RWPE2 (cell line): ENCODE data around the gene R3HDM2.

Source experiments
- ATAC-seq: fragments of 200-7000 bp; cut with Tn5 transposase; 3 replicates; pipeline ENCODE4 v1.9.1; 2021; ENCODE audit warnings: low read depth
- DNase-seq: peaks from one replicate; pipeline ENCODE4 v3.0.0-alpha.2; 2020; ENCODE audit warnings: low spot score
- H3K27ac ChIP-seq: fragments of 450-650 bp; 2 replicates; pipeline ENCODE4 v1.5.1; 2017; ENCODE audit warnings: mild to moderate bottlenecking; ENCODE audit not compliant: poor library complexity, severe bottlenecking
- H3K27me3 ChIP-seq: fragments of 250-450 bp; sonication (Bioruptor Pico); 2 replicates; pipeline ENCODE4 v1.5.1; 2021; ENCODE audit warnings: mild to moderate bottlenecking, moderate library complexity; ENCODE audit not compliant: insufficient read depth, poor library complexity, severe bottlenecking
- H3K36me3 ChIP-seq: fragments of 250-450 bp; sonication (Bioruptor Pico); 2 replicates; pipeline ENCODE4 v1.5.1; 2020; ENCODE audit warnings: low read depth, mild to moderate bottlenecking, moderate library complexity
- H3K4me1 ChIP-seq: fragments of 250-450 bp; sonication (Bioruptor Pico); 2 replicates; pipeline ENCODE4 v1.5.1; 2021; ENCODE audit warnings: mild to moderate bottlenecking, moderate library complexity; ENCODE audit not compliant: insufficient read depth, poor library complexity, severe bottlenecking
- H3K4me3 ChIP-seq: fragments of 250-450 bp; sonication (Bioruptor Pico); 2 replicates; pipeline ENCODE4 v1.5.1; 2021; ENCODE audit warnings: mild to moderate bottlenecking, moderate library complexity; ENCODE audit not compliant: severe bottlenecking
- H3K9me3 ChIP-seq: fragments of 250-450 bp; sonication (Bioruptor Pico); 2 replicates; pipeline ENCODE4 v1.5.1; 2021; ENCODE audit warnings: mild to moderate bottlenecking, moderate library complexity; ENCODE audit not compliant: severe bottlenecking
- TF ChIP-seq, protein P1 (sequence below): fragments of 450-650 bp; IDR thresholded peaks from one replicate; pipeline ENCODE4 v1.5.1; 2017; ENCODE audit warnings: mild to moderate bottlenecking, moderate library complexity; ENCODE audit not compliant: poor library complexity, severe bottlenecking

Gene R3HDM2

DNA sequence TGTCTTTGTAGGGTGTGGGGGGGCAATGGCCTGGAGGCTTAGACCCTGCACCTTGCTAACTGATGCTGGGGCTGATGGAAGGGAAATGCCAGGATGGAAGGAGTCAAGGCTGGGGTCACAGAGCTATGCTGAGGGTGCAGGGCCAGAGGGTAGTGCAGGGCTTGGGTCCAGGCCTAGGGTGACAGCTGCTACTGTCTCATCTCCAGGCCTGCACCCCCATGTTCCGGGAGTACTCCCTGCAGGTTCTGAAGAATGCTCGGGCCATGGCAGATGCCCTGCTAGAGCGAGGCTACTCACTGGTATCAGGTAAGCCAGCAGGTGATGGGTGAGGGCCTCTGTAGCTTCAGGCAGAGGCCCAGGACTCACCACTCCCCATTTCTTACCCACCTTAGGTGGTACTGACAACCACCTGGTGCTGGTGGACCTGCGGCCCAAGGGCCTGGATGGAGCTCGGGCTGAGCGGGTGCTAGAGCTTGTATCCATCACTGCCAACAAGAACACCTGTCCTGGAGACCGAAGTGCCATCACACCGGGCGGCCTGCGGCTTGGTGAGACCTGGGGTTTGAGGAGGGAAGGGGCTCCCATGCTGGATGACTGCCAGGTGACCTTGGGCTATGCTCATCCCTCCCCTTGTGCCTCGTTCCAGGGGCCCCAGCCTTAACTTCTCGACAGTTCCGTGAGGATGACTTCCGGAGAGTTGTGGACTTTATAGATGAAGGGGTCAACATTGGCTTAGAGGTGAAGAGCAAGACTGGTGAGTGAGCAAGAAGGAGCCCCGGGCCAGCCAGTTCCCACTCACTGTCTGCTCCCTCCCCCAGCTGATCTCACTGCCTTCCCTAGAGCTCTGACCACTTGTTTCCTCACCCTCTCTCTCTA lies 197.2 kb downstream of the R3HDM2 start:
- DNase-seq (peak; percentile 60), ATAC-seq (no peak)
- Histone ChIP-seq H3K4me3 (no peak overlapping the region), H3K4me1 (no peaks in the 10 kb centered on the region), H3K27me3 (peaks cover 3% of the 10 kb centered on the region), H3K27ac (no peak overlapping the region), H3K9me3 (no peaks in the 10 kb centered on the region), H3K36me3 (peaks cover 50% of the 10 kb centered on the region)
- TF ChIP-seq, protein P1, sequence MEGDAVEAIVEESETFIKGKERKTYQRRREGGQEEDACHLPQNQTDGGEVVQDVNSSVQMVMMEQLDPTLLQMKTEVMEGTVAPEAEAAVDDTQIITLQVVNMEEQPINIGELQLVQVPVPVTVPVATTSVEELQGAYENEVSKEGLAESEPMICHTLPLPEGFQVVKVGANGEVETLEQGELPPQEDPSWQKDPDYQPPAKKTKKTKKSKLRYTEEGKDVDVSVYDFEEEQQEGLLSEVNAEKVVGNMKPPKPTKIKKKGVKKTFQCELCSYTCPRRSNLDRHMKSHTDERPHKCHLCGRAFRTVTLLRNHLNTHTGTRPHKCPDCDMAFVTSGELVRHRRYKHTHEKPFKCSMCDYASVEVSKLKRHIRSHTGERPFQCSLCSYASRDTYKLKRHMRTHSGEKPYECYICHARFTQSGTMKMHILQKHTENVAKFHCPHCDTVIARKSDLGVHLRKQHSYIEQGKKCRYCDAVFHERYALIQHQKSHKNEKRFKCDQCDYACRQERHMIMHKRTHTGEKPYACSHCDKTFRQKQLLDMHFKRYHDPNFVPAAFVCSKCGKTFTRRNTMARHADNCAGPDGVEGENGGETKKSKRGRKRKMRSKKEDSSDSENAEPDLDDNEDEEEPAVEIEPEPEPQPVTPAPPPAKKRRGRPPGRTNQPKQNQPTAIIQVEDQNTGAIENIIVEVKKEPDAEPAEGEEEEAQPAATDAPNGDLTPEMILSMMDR: no peak

DNA sequence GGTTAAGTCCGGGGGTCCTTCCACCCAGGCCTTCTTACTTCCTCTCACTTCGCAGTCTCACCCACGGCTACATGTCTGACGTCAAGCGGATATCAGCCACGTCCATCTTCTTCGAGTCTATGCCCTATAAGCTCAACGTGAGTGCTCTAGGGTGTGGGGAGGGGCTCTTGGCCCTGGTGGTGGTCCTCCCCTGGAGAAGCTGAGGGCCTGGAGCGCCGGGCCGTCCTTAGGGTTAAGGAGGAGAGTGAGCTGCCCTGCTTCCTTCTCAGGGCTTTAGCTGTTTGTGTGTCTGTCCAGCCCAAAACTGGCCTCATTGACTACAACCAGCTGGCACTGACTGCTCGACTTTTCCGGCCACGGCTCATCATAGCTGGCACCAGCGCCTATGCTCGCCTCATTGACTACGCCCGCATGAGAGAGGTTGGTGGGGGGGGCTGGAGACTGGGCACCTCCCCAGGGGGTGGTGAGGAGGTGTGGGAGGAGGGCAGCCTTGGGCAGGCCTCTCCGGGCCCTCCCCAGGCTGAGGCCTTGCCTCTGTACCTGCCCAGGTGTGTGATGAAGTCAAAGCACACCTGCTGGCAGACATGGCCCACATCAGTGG lies 198.6 kb downstream of the R3HDM2 start:
- H3K27me3 ChIP-seq: no peaks in the 10 kb centered on the region
- ATAC-seq: no peak
- peaks cover 50% of the 10 kb centered on the region for H3K36me3 ChIP-seq
- TF ChIP-seq, protein P1: no peak
- peak; percentile 24 for DNase-seq
- no peaks in the 10 kb centered on the region for H3K9me3 ChIP-seq
- H3K4me1 ChIP-seq: no peaks in the 10 kb centered on the region
- H3K4me3 ChIP-seq: no peak overlapping the region
- no peak overlapping the region for H3K27ac ChIP-seq

DNA sequence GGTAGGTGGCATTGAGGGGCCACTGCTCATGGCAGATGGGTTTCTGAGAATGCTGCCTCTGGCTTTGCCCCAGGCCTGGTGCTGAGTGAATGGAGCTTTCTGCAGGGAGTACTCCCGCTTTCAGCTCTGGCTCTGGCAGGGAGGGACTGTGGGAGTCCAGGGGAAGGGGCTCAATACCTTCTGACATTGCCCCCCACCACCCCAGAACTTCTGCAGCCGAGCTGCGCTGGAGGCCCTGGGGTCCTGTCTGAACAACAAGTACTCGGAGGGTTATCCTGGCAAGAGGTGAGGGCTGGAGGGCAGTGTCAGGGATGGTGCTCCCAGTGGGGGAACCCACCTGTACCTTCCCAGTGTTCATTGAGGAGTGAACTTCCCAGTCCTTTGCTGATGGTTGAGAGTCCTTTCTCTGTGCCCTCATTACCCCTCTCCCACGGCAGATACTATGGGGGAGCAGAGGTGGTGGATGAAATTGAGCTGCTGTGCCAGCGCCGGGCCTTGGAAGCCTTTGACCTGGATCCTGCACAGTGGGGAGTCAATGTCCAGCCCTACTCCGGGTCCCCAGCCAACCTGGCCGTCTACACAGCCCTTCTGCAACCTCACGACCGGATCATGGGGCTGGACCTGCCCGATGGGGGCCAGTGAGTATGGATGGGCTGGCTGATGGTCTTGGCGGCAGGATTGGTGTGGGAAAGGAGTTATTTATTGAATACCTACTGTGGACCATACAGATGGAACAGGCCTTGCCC lies 199.4 kb downstream of the R3HDM2 start:
- peak; percentile 34 for DNase-seq
- peaks cover 50% of the 10 kb centered on the region for H3K36me3 ChIP-seq
- H3K9me3 ChIP-seq: no peaks in the 10 kb centered on the region
- no peaks in the 10 kb centered on the region for H3K4me1 ChIP-seq
- no peak for ATAC-seq
- H3K4me3 ChIP-seq: peak overlapping the region; percentile 78
- TF ChIP-seq, protein P1: no peak
- no peaks in the 10 kb centered on the region for H3K27me3 ChIP-seq
- H3K27ac ChIP-seq: peak overlapping the region; percentile 52

DNA sequence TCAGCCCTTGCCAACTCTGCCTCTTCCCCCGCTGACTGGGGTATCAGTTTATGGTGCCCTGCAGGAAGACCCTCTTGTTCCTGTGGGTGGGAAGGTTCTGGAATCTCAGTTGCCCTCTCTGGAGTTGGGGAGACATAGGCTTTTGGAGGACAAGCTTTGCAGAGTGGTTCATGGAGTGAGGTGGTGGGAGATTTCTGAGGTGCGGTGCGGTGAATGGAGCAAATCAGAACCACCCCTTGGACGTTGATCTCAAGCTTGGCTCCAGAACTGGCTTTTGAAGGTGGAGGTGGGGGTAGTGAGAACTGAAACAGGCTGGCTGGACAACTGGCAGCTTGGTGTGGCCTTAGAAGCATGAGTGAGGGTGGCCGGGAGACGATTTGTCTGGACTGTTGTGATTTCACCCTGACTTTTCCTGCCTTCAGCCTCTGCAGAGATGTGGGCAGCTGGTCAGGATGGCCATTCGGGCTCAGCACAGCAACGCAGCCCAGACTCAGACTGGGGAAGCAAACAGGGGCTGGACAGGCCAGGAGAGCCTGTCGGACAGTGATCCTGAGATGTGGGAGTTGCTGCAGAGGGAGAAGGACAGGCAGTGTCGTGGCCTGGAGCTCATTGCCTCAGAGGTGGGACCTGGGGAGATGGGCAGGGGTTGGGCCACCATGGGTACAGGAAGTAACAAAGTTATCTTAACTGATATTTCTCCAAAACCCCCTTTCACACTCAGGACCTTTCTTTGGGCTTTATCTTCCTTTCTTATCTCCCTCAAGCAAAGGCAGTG lies 200.3 kb downstream of the R3HDM2 start:
- TF ChIP-seq, protein P1: no peak
- ATAC-seq (no peak), DNase-seq (peak; percentile 42)
- Histone ChIP-seq H3K4me1 (no peaks in the 10 kb centered on the region), H3K27ac (peak overlapping the region; percentile 52), H3K36me3 (peaks cover 50% of the 10 kb centered on the region), H3K27me3 (no peaks in the 10 kb centered on the region), H3K4me3 (peak overlapping the region; percentile 78), H3K9me3 (no peaks in the 10 kb centered on the region)
